ENCODE data around the gene FAM13A.

DNA sequence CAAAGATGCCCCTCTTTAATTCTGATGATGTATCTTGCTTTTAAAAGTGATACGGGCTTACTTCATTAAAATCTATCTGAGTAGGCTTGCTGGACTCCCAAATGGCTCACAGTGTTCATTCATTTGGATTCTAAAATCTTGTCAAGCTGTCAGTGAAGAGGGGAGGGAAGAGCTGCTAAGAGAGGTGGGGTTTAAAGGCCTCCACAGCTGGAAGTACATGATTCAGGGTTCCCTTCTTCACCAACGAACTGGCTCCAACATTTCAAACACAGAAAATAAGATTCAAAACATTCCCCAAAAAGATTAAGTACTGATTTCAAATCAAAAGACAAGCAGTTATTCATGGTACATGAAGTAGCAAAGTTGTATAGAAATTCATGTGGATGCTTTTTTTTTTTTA, 226.4 kb downstream of the FAM13A start:
- TF ChIP-seq, protein P1, sequence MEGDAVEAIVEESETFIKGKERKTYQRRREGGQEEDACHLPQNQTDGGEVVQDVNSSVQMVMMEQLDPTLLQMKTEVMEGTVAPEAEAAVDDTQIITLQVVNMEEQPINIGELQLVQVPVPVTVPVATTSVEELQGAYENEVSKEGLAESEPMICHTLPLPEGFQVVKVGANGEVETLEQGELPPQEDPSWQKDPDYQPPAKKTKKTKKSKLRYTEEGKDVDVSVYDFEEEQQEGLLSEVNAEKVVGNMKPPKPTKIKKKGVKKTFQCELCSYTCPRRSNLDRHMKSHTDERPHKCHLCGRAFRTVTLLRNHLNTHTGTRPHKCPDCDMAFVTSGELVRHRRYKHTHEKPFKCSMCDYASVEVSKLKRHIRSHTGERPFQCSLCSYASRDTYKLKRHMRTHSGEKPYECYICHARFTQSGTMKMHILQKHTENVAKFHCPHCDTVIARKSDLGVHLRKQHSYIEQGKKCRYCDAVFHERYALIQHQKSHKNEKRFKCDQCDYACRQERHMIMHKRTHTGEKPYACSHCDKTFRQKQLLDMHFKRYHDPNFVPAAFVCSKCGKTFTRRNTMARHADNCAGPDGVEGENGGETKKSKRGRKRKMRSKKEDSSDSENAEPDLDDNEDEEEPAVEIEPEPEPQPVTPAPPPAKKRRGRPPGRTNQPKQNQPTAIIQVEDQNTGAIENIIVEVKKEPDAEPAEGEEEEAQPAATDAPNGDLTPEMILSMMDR (IDR thresholded peaks at IDR 0.05): no peak
- TF ChIP-seq EZH2 (IDR thresholded peaks at IDR 0.05; ENCODE audit: borderline replicate concordance, insufficient read depth, low read depth, low read length, poor library complexity, severe bottlenecking): no peak
